ENCODE data around the gene ACTR8. TPM values are rescaled to one million over a fixed set of nuclear protein-coding genes. Genes with fewer than 3 reads are reported as not detected.

The ACTR8 gene
- total and polyA plus RNA-seq, 10 donors = 10.5 to 33.7 (median 22.9) TPM

- no peak for DNase-seq
- no peak for TF ChIP-seq POLR2AphosphoS5 (IDR thresholded peaks at IDR 0.05)
- TF ChIP-seq POLR2A (IDR thresholded peaks at IDR 0.05) = no peak
- TF ChIP-seq CTCF (IDR thresholded peaks at IDR 0.05 in 8 of 11, conservative IDR thresholded peaks at IDR 0.05 in 3 of 11) = no peak
- H3K36me3 ChIP-seq = peaks cover 0 to 59% (median 0%) of the 10 kb centered on the region in 6 donors
- H3K27me3 ChIP-seq (replicated peaks in 1 of 7) = peaks cover 0 to 31% (median 0%) of the 10 kb centered on the region in 7 donors
- intact Hi-C loops (cut with DNase I; ENCODE audit: low total_unique reads) = no loop called here
- no peak overlapping the region for H3K4me3 ChIP-seq
- WGBS, 5 donors = 78 to 87% (median 80%) methylated on average over 9 to 14 of the region's 14 CpGs
- H3K9me3 ChIP-seq = no peaks in the 10 kb centered on the region
- H3K27ac ChIP-seq = no peak overlapping the region
- H3K4me1 ChIP-seq = no peaks in the 10 kb centered on the region
These were observed 63.5 kb downstream of the ACTR8 start for GRCh38 chr3:53818221-53819162.

GRCh38 chr3:53817809-53818208 is 64.1 kb downstream of the ACTR8 start:
- no peak overlapping the region for H3K27ac ChIP-seq
- TF ChIP-seq CTCF (IDR thresholded peaks at IDR 0.05 in 8 of 11, conservative IDR thresholded peaks at IDR 0.05 in 3 of 11) = no peak
- no peaks in the 10 kb centered on the region for H3K4me1 ChIP-seq
- intact Hi-C loops (cut with DNase I; ENCODE audit: low total_unique reads) = no loop called here
- H3K4me3 ChIP-seq = no peak overlapping the region
- H3K9me3 ChIP-seq = no peaks in the 10 kb centered on the region
- H3K27me3 ChIP-seq (replicated peaks in 1 of 7) = peaks cover 0 to 31% (median 0%) of the 10 kb centered on the region in 7 donors
- no peak for DNase-seq
- H3K36me3 ChIP-seq = peaks cover 0 to 59% (median 0%) of the 10 kb centered on the region in 6 donors
- WGBS, 5 donors = 65 to 82% (median 68%) methylated on average over 14 to 17 of the region's 17 CpGs

GRCh38 chr3:53817211-53817610 is 64.7 kb downstream of the ACTR8 start:
- WGBS, 5 donors = 75 to 83% (median 82%) methylated on average over 6 of the region's 6 CpGs
- peaks cover 0 to 31% (median 0%) of the 10 kb centered on the region in 7 donors for H3K27me3 ChIP-seq (replicated peaks in 1 of 7)
- DNase-seq = no peak

More at GRCh38 chr3:53817211-53817610, 64.7 kb downstream of the ACTR8 start:
- no peaks in the 10 kb centered on the region for H3K4me1 ChIP-seq
- H3K27ac ChIP-seq = no peak overlapping the region
- no peaks in the 10 kb centered on the region for H3K9me3 ChIP-seq
- intact Hi-C loops (cut with DNase I; ENCODE audit: low total_unique reads) = no loop called here
- no peak for TF ChIP-seq POLR2A (IDR thresholded peaks at IDR 0.05)
- no peak for TF ChIP-seq CTCF (IDR thresholded peaks at IDR 0.05 in 8 of 11, conservative IDR thresholded peaks at IDR 0.05 in 3 of 11)
- no peak for TF ChIP-seq POLR2AphosphoS5 (IDR thresholded peaks at IDR 0.05)
- H3K36me3 ChIP-seq = peaks cover 0 to 59% (median 0%) of the 10 kb centered on the region in 6 donors
- no peak overlapping the region for H3K4me3 ChIP-seq

Other genes starting within 250 kb of the ACTR8 start
- gene CHDH, start 35.7 kb downstream of the ACTR8 start, total RNA-seq = 1 to 10 TPM in 3 of 7 donors, under 1 TPM in 4; 0.43 to 4.9 (median 0.89) TPM
- gene CHDH, start 35.7 kb downstream of the ACTR8 start, polyA plus RNA-seq = under 1 TPM; 0.19 to 0.32 (median 0.26) TPM
- under 1 TPM in 5 of 7 donors, not detected in 2; 0.13 to 0.56 (median 0.26) TPM for gene IL17RB, start 35.6 kb downstream of the ACTR8 start, total RNA-seq
- gene IL17RB, start 35.6 kb downstream of the ACTR8 start, polyA plus RNA-seq = under 1 TPM; 0.16 to 0.59 (median 0.26) TPM
- gene SELENOK, start 9.7 kb upstream of the ACTR8 start, total RNA-seq = 10 to 100 TPM; 28.4 to 52.1 (median 35.9) TPM
- 10 to 100 TPM; 53.2 to 84.0 (median 53.4) TPM for gene SELENOK, start 9.7 kb upstream of the ACTR8 start, polyA plus RNA-seq
- 1 to 10 TPM; 2.6 to 4.9 (median 3.3) TPM for gene CACNA2D3, start 240.4 kb upstream of the ACTR8 start, total RNA-seq
- 1 to 10 TPM in 2 of 3 donors, under 1 TPM in 1; 0.83 to 1.7 (median 1.1) TPM for gene CACNA2D3, start 240.4 kb upstream of the ACTR8 start, polyA plus RNA-seq

Measured in spleen (tissue), 11 donors.